PFSK-1 (cell line): ENCODE data around the gene XPR1.

ENCODE experiments used
- FOXP2 ChIP-seq: optimal IDR thresholded peaks from 2 replicates; pipeline ENCODE3; 2011; ENCODE audit warnings: borderline replicate concordance, control low read depth, inconsistent platforms; ENCODE audit not compliant: insufficient read depth; ENCODE audit errors: extremely low read length, extremely low read depth
- POLR2AphosphoS5 ChIP-seq: IDR thresholded peaks from 2 replicates; pipeline ENCODE4 v1.6.1; 2012; ENCODE audit warnings: low read depth, mild to moderate bottlenecking, control low read depth, low read length, moderate library complexity
- TF ChIP-seq, protein P1 (sequence below), 2 experiments: IDR thresholded peaks; 2 replicates each; pipeline versions ENCODE4 v1.6.1 to v1.8.0; 2011 to 2012; ENCODE audit warnings: low read depth in 2 of 2, low read length in 2 of 2, control low read depth in 1 of 2, inconsistent platforms in 1 of 2, mild to moderate bottlenecking in 1 of 2, moderate library complexity in 1 of 2; ENCODE audit not compliant: insufficient read depth in 1 of 2

DNA sequence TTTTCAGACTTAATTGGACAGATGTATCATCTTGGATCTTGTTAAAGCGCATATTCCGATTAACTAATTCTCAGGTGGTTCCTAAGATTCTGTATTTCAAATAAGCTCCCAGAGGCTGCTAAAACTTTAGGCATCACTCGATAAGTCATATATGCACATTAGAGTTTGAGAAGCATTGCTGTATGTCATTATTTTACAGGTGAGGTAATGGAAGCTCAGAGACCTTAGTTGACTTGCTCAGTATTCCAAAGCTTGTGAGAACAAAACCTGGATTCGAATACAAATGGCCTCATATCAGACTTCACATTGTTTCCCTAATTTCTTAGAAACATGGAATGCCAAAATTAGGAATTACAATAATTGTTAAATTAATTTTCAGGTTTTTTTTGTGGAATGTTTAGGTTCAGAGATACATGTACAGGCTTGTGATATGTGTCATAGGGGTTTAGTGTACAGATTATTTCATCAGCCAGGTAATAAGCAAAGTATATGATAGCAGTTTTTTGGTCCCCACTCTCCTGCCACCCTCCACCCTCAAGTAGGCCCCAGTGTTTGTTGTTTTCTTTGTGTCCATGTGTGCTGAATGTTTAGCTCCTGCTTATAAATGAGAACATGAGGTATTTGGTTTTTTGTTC lies 96.8 kb downstream of the XPR1 start:
- TF ChIP-seq, protein P1, sequence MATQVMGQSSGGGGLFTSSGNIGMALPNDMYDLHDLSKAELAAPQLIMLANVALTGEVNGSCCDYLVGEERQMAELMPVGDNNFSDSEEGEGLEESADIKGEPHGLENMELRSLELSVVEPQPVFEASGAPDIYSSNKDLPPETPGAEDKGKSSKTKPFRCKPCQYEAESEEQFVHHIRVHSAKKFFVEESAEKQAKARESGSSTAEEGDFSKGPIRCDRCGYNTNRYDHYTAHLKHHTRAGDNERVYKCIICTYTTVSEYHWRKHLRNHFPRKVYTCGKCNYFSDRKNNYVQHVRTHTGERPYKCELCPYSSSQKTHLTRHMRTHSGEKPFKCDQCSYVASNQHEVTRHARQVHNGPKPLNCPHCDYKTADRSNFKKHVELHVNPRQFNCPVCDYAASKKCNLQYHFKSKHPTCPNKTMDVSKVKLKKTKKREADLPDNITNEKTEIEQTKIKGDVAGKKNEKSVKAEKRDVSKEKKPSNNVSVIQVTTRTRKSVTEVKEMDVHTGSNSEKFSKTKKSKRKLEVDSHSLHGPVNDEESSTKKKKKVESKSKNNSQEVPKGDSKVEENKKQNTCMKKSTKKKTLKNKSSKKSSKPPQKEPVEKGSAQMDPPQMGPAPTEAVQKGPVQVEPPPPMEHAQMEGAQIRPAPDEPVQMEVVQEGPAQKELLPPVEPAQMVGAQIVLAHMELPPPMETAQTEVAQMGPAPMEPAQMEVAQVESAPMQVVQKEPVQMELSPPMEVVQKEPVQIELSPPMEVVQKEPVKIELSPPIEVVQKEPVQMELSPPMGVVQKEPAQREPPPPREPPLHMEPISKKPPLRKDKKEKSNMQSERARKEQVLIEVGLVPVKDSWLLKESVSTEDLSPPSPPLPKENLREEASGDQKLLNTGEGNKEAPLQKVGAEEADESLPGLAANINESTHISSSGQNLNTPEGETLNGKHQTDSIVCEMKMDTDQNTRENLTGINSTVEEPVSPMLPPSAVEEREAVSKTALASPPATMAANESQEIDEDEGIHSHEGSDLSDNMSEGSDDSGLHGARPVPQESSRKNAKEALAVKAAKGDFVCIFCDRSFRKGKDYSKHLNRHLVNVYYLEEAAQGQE (IDR thresholded peaks at IDR 0.05; ENCODE audit: insufficient read depth in 1 of 2, low read depth in 2 of 2, low read length in 2 of 2): no peak
- TF ChIP-seq FOXP2: no peak
- TF ChIP-seq POLR2AphosphoS5: no peak
